Caco-2 (cell line): ENCODE data around the gene ZBTB17. TPM values are rescaled to one million over a fixed set of nuclear protein-coding genes. Genes with fewer than 3 reads are reported as not detected.
"Not testable (repeated sequence)": the region's sequence is repeated elsewhere in the genome, so short reads cannot be mapped to it uniquely, and the experiment has no call there.

ENCODE experiments used
- BruUV-seq: library from RNA; stranded (reverse); fragments of 400-500 nt; replicated peaks from 2 replicates; lab custom pipeline; 2021; lab: Mats Ljungman, UMichigan
- CTCF ChIA-PET: fragments of 300-600 bp; sonication (Branson Sonifier 250); formaldehyde crosslinking; loops from one replicate; lab custom pipeline; 2022; ENCODE audit warnings: antibody characterized with exemption; lab: Charles Lee
- POLR2A ChIA-PET: fragments of 300-600 bp; sonication (Branson Sonifier 250); formaldehyde crosslinking; loops from one replicate; lab custom pipeline; 2022; ENCODE audit warnings: antibody characterized with exemption; lab: Charles Lee
- DNase-seq, 2 experiments: peaks; one replicate each; pipeline versions ENCODE4 v3.0.0 to v3.0.0-alpha.2; 2020 to 2022
- H3K27me3 ChIP-seq: replicated peaks from 2 replicates; pipeline ENCODE4 v1.6.0; 2011; ENCODE audit warnings: low read length; ENCODE audit not compliant: control insufficient read depth, insufficient read depth
- H3K36me3 ChIP-seq: 2 replicates; pipeline ENCODE4 v1.5.1; 2011; ENCODE audit warnings: low read length; ENCODE audit not compliant: control insufficient read depth, insufficient read depth
- H3K4me1 ChIP-seq: fragments of 250-450 bp; sonication (Bioruptor Pico); 2 replicates; pipeline ENCODE4 v1.5.1; 2020; ENCODE audit warnings: mild to moderate bottlenecking
- H3K4me3 ChIP-seq: 2 replicates; pipeline ENCODE4 v1.5.1; 2011; ENCODE audit warnings: low read depth, mild to moderate bottlenecking, control low read depth, low read length
- H3K9me3 ChIP-seq: fragments of 250-450 bp; sonication (Bioruptor Pico); 2 replicates; pipeline ENCODE4 v1.5.1; 2020; ENCODE audit warnings: mild to moderate bottlenecking, moderate library complexity
- H3K27ac Mint-ChIP-seq: one replicate; pipeline ENCODE4 v1.8.0; 2022; ENCODE audit warnings: mixed read lengths; ENCODE audit not compliant: unreplicated experiment
- H3K27me3 Mint-ChIP-seq: one replicate; pipeline ENCODE4 v1.8.0; 2022; ENCODE audit warnings: mixed read lengths; ENCODE audit not compliant: insufficient read depth, unreplicated experiment
- H3K36me3 Mint-ChIP-seq: one replicate; pipeline ENCODE4 v1.8.0; 2022; ENCODE audit warnings: mild to moderate bottlenecking, mixed read lengths; ENCODE audit not compliant: insufficient read depth, unreplicated experiment
- H3K4me1 Mint-ChIP-seq: one replicate; pipeline ENCODE4 v1.8.0; 2022; ENCODE audit warnings: low read depth, mixed read lengths; ENCODE audit not compliant: unreplicated experiment
- H3K4me3 Mint-ChIP-seq: one replicate; pipeline ENCODE4 v1.8.0; 2022; ENCODE audit warnings: mild to moderate bottlenecking, moderate library complexity, mixed read lengths; ENCODE audit not compliant: unreplicated experiment
- H3K9me3 Mint-ChIP-seq: one replicate; pipeline ENCODE4 v1.8.0; 2022; ENCODE audit warnings: mixed read lengths; ENCODE audit not compliant: unreplicated experiment
- CTCF ChIP-seq, 2 experiments: fragments of 200-600 bp in 1 of 2; IDR thresholded peaks; 1 replicate in 1 of 2; 2 replicates in 1 of 2; pipeline versions ENCODE4 v1.5.1 to v1.8.0; 2011 to 2022; ENCODE audit warnings: antibody characterized with exemption in 1 of 2, control low read depth in 1 of 2, inconsistent platforms in 1 of 2, low read depth in 1 of 2, low read length in 1 of 2, mild to moderate bottlenecking in 1 of 2, moderate library complexity in 1 of 2; ENCODE audit not compliant: insufficient read depth in 1 of 2, severe bottlenecking in 1 of 2, unreplicated experiment in 1 of 2
- intact Hi-C: fragments of 100-400 bp; cut with micrococcal nuclease; formaldehyde crosslinking; loops from one replicate; pipeline ENCODE4 v1.10.0; 2022; ENCODE audit not compliant: unreplicated experiment
- total RNA-seq: library from RNA; stranded (reverse); gene quantifications from 2 replicates; pipeline ENCODE4 v1.2.3, GENCODE V29; 2022

Gene ZBTB17
- total RNA-seq, 1 experiment from 2014 or later: 23.5 TPM

- Histone ChIP-seq H3K27me3 (no peaks in the 10 kb centered on the region), H3K36me3 (no peaks in the 10 kb centered on the region), H3K4me3 (no peak overlapping the region), H3K9me3 (no peaks in the 10 kb centered on the region), H3K4me1 (no peaks in the 10 kb centered on the region)
- DNase-seq: no peak
- no peaks in the 10 kb centered on the region for H3K4me1 Mint-ChIP-seq
- no TSS peak for BruUV-seq
- ChIA-PET CTCF (no interaction called here), POLR2A (no interaction called here)
- intact Hi-C loops: no loop called here
- H3K36me3 Mint-ChIP-seq: no peaks in the 10 kb centered on the region
- H3K9me3 Mint-ChIP-seq: no peaks in the 10 kb centered on the region
- no peak for TF ChIP-seq CTCF (IDR thresholded peaks at IDR 0.05; ENCODE audit: insufficient read depth in 1 of 2, low read depth in 1 of 2, low read length in 1 of 2, severe bottlenecking in 1 of 2, unreplicated experiment in 1 of 2)
- no peak overlapping the region for H3K4me3 Mint-ChIP-seq
- no peaks in the 10 kb centered on the region for H3K27me3 Mint-ChIP-seq
- H3K27ac Mint-ChIP-seq: no peak overlapping the region
These were observed 29.7 kb upstream of the ZBTB17 start for GRCh38 chr1:16005597-16005996.

- H3K9me3 Mint-ChIP-seq, H3K36me3 Mint-ChIP-seq, DNase-seq, CTCF ChIA-PET, H3K27ac Mint-ChIP-seq, POLR2A ChIA-PET, H3K9me3 ChIP-seq, H3K4me1 Mint-ChIP-seq, H3K27me3 ChIP-seq, intact Hi-C loops, H3K4me1 ChIP-seq, BruUV-seq, H3K27me3 Mint-ChIP-seq, H3K36me3 ChIP-seq, H3K4me3 ChIP-seq, H3K4me3 Mint-ChIP-seq: not testable (repeated sequence)
These were observed 25.4 kb upstream of the ZBTB17 start for GRCh38 chr1:16001274-16001673.

GRCh38 chr1:15998929-15999328, 23.0 kb upstream of the ZBTB17 start:
- Mint-ChIP-seq H3K4me1 (no peaks in the 10 kb centered on the region), H3K4me3 (no peak overlapping the region), H3K36me3 (no peaks in the 10 kb centered on the region), H3K9me3 (no peaks in the 10 kb centered on the region), H3K27ac (no peak overlapping the region), H3K27me3 (no peaks in the 10 kb centered on the region)
- CTCF ChIA-PET: no interaction called here
- DNase-seq: no peak
- H3K4me1 ChIP-seq: no peaks in the 10 kb centered on the region
- TF ChIP-seq CTCF (IDR thresholded peaks at IDR 0.05; ENCODE audit: insufficient read depth in 1 of 2, low read depth in 1 of 2, low read length in 1 of 2, severe bottlenecking in 1 of 2, unreplicated experiment in 1 of 2): no peak
- no TSS peak for BruUV-seq
- no peaks in the 10 kb centered on the region for H3K27me3 ChIP-seq
- H3K4me3 ChIP-seq: no peak overlapping the region
- intact Hi-C loops: no loop called here
- POLR2A ChIA-PET: no interaction called here
- H3K9me3 ChIP-seq: no peaks in the 10 kb centered on the region
- no peaks in the 10 kb centered on the region for H3K36me3 ChIP-seq
